Measurements from ENCODE around the gene NPTXR.

- TF ChIP-seq, protein P1, sequence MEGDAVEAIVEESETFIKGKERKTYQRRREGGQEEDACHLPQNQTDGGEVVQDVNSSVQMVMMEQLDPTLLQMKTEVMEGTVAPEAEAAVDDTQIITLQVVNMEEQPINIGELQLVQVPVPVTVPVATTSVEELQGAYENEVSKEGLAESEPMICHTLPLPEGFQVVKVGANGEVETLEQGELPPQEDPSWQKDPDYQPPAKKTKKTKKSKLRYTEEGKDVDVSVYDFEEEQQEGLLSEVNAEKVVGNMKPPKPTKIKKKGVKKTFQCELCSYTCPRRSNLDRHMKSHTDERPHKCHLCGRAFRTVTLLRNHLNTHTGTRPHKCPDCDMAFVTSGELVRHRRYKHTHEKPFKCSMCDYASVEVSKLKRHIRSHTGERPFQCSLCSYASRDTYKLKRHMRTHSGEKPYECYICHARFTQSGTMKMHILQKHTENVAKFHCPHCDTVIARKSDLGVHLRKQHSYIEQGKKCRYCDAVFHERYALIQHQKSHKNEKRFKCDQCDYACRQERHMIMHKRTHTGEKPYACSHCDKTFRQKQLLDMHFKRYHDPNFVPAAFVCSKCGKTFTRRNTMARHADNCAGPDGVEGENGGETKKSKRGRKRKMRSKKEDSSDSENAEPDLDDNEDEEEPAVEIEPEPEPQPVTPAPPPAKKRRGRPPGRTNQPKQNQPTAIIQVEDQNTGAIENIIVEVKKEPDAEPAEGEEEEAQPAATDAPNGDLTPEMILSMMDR (IDR thresholded peaks at IDR 0.05), result no peak
- no peak for TF ChIP-seq POLR2A (IDR thresholded peaks at IDR 0.05)
Measured at GRCh38 chr22:38837414-38837928, 6.4 kb downstream of the NPTXR start.
